C1 segment of cervical spinal cord (tissue), 14 donors: Measurements from ENCODE around the gene EHHADH.

Source experiments
- DNase-seq, 14 donors: peaks; one replicate each; lab custom pipeline; 2025; lab: John Stamatoyannopoulos, UW

Gene EHHADH

DNA sequence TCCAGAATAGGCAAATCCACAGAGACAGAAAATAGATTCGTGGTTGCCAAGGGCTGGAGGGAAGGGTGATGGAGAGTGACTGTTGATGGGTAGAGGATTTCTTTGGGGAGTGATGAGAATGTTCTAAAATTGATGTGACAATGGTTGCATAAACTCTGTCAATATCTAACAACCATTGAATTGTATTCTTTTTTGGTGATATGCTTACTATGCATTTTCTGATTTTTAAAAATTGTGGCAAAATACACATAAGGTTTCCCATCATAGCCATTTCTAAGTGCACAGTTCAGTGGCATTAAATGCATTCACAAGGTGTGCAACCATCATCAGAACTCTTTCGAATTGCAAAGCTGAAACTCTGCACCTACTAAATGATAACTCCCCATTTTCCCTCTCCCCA is 56.8 kb downstream of the EHHADH start:
- no peak for DNase-seq

DNA sequence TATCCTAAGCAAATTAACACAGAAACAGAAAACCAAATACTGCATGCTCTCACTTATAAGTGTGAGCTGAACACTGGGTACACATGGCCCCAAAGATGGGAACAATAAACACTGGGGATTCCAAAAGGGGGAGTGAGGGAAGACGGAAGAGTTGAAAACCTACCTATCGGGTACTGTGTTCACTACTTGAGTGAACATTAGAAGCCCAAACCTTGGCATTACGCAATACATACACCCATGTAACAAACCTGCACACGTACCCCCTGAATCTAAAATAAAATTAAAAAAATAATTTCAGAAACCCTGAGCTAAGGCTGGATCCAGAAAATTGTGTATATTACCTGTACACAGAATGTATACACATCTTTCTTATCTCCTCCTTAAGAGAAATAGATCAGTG is 58.2 kb downstream of the EHHADH start:
- no peak for DNase-seq

DNA sequence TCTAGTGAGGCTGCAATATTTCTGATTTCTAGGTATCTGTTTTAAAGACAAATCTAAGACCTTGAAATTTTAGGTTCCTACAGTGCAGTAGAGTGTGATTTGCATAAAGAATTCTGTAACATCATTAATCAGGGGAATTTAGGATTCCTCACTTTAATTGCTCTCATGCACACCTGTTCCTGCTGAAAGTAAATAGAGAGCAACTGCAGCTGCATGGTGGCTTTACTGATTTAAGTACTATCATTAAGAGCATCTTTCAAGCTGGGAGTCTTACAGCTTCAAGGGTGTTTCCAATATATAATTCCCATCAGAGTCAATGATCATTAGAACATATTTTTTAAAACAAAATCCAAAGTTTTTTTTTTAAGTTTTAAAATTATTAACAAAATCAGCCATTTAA is 65.0 kb downstream of the EHHADH start:
- DNase-seq: no peak

DNA sequence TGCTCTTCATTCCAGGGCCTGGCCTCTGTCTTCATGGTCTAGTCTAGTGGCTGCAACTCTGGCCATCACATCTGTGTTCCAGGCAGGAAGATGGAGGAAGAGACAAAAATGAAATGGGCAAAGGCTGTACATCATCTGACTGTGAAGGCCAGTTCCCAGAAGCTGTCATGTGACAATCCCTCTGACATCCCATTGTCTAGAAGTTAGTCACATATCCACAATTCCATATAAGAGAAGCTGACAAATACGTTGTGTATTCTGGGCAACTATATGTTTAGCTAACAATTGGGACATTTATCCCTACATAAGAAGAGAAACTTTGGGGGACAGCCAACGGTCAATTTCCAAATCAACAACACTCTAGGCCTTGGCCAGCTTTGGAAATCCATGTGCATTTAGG is 66.5 kb downstream of the EHHADH start:
- DNase-seq: no peak

DNA sequence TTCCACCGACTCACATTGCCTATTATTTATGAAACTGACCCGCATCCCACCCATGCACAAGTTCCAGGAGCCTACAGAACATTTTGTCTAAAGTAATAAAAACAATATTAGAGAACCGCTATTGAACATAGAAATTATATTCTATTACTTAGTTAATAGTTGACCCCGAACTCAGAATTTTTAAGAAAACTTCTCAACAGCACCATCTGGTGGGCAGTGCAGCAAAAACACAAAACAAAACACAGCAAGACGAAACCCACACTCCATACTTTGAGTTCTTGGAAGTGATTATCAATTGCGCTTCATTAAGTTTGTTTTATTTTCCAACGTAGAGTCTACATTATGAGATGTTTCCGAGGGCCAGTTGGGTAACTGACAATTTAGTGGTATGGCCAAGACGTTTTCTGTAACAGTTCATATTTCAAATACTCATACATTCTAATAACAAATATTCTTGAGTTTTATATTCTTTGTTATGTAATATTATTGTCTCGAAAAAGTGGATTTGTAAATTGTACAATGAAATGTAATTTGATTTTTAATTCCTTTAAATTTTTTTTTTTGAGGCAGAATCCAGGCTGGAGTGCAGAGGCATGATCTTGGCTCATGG is 77.0 kb downstream of the EHHADH start:
- peak in 5 of 14 donors; percentile 1 to 32 (median 15) for DNase-seq

DNA sequence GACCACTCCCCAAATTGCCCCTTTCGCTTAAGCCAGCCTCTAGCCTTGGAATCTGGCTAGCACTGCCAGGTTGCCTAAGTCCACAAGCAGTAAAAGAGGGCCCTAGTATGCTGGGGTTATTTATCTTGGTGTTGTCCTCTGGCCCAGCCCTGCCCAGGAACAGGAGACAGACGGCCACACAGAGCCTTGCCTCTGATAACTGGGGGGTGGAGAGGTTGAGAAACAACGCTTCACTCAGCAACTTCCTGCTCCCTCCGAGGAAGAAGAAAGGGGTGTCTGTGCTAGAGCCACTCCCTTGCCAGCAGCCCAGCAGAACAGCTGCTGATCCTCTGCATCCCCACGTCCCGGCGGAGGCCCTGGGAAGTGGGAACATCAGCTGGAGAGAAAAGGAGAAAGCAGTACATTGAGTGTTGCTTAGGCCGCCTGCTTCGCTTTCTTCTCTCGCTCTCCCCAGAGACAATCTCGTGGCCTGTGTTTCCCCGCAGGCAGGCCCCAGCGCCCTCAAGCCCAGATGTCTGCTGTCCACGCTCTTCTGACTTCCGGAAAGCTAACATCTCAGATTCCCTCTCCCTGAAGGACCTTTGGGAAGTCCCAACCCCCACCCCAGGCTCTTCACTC is 78.4 kb downstream of the EHHADH start:
- DNase-seq: peak in 13 of 14 donors; percentile 15 to 89 (median 69)

DNA sequence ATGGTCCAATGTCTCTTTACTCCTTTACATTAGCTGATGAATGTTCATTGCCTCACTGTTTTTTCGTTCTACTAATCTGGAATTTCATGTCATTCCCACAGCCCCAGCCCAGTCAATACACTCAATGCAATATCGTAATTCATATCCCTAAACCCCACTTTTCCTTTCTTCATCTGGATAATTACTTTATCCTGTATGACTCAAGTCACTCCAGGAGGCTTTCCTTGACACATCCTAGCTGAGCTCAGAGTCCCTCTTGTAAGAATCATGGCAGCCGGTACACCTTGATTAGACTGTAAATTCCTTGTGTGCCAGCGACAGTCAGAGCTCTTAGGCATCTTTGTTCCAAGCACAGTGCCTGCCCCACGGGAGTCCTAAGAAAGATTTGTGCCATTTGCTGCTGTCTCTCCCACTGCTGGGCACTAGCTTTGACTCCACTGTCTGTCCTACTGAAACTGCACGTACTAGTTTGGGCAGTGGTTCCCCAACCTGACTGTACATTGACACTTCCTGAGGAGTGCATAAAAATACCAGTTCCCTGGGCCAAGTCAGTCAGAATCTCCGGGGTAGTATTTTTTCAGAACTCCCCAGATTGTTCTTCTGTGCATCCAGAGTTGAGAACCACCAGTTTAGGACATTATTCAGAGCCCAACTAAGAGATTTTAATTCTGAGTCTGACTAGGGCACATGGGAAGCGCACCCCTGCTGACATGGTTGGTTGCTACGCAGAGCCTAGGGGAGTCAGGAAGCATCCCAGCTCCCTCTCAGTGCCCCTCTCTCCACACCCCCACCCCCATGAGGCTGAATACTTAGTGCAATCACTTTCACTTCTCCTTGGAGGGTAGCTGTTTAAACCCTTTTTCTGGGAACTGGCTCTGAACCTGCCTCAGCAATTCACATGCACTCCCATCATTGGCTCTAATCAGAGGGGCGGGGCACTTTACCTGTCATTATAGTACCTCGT is 81.5 kb downstream of the EHHADH start:
- DNase-seq: peak in 7 of 14 donors; percentile 7 to 55 (median 29)

DNA sequence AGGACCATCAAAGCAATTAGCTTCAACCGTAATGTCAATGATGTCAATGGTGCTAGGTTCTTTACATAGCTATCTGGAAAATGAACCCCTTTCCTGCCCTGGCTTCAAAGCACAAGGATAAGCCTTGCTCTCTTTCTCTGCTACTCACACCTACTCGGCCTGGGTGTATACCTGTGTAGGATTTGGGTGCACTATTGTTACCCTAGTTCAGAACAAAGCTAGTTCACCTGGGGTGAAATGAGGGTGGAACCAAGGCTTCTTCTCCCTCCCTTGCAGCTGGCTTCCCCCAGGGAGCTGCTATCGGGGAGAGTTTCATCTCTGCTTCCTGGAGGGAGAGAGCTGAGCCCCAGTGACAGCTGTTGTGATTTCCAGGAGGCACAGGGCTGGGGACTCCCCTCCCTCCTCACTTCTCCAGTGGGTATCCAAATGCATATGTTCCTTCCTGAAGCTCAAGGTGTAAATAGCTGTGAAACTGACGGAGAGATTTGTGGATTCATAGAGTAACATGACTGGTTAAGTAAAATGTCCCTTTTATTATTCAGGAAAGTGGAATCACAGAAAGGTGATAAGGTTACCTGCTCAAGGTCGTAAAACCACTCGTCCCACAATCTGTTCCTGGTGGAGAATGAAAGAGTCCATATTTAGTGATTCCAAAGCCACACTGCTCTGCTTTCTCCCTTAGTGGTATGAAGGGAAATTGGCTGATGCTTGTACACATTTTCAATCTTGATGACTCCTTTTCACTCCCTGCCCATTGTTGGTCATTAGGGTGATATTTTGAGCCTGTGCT is 89.2 kb downstream of the EHHADH start:
- DNase-seq: no peak

DNA sequence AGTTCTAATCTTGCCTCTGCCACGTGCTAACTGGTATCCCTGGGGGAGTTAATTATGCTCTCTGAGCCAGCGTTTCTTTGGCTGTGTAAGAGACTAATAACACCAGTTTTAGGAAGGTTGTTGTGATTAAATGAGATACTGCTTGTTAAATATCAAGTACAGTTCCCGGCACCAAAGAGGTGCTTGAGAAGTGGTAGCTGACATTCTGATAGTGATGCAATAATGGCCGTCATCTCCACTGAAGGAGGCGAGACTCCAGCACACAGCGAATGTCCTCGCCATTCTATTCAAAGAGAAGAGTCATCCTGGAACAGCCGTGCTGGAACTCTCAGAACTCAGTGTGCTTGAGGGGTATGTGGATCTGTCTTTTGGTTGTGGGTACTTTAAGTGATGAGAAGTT is 91.2 kb downstream of the EHHADH start:
- no peak for DNase-seq

DNA sequence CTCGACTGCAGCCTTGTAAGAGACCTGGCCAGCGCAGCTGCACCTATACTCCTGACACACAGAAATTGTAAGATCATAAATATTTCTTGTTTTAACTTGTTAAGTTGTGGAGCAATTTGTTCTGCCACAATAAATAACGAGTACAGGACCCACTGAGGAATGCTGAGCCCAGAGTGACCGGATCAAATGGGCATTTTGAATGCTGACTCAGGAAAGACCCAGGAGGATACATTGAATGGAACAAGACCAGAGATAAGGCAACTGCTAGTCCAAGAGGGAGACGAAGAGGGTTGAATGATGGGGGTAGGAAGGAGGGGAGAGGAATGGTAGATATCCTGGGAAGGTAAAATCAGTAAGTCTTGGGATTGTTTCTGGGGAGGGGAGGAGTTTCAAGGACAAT is 92.1 kb downstream of the EHHADH start:
- no peak for DNase-seq

DNA sequence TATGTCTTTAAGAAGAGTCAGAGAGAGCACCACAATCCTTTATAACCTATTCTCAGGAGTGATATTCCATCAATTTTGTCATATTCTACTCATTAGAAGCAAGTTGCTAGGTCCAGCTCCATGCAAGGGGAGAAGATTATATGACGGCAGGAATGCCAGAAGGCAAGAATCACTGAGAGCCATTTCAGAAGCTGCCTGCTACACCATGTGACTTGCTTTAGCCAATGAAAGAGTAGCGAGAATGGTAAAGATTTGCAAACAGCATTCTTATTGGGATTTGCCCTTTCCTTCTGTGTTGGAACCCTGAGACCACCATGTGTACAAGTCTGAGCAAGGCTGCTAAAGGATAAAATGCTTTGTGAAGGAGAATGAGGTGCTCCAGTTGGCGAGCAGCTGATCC is 96.5 kb downstream of the EHHADH start:
- no peak for DNase-seq

DNA sequence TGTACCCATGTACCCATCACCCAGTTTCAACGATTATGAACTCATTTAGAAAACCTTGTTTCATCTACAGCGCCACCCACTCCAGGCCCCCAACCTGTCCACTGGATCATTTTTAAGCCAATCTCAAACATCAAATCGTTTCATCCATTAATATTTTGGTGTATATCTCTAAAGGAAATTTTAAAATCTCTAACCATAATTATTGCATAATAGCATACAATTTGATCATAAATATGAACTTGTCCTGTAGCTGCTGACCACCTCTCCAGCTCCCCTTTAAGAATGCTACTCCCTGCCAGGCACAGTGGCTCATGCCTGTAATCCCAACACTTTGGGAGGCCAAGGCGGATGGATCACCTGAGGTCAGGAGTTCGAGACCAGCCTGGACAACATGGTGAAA is 98.2 kb downstream of the EHHADH start:
- DNase-seq: no peak

DNA sequence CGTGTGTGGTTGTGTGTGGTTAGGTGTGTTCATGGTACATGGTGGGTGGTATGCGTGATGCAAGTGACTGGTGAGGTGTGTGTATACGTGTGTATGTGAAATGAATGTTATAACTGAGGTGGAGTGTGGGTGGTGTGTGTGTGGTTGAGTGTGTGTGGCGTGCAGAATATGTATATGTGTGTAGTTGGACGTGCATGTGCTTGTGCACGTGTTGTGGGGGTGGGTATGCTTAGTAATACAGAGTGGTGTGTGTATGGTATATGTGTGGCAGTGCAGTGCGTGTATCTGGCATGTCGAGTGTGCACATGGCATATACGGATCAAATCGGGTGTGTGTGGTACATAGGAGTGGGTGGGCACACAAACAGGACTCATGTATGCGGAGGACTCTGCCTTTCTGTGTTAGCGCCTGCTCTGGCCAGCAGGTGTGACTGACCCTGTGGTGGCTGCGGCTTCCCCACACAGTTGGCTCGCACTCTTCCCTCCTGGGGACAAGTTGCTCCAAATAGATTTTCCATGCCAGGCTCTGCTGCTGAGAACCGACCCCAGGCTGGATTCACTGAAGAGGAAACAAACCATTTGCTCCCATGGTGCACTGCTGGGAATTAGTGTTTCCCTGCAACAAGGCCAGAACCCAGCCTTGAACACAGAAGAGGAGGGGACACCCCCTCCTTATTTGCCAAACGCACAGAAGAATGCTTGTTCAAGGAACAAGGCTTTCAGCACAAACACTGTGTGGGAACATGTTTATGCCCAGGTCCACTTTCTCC is 99.8 kb downstream of the EHHADH start:
- DNase-seq: peak in 13 of 14 donors; percentile 18 to 92 (median 55)

DNA sequence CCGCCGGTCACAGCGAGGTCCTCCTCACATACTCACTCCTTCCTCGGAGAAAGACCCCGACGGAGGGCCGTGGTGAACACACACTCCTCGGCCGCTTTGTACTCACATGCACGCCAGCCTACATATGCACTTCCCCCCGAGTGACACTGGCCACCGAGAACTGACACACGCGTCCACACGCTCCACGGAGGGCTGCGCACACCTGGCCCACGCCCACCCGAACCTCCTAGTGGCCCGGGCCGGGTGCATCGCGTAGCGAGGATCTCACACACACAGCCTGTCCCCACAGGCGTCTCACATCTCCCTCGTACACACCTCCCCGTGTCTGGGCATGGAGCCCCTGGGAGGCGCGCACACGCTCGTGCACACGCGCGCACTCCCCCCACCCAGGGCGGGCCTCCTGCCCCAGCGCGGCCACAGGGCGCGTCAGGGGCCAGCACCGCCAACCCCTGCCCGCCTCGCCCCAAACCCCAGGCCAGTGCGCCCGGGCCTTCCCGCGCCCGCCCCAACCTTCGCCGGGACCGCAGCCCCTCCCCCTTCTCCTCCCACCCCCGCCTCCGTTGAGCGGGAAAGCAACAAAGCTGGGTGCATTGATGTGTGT is 100.6 kb downstream of the EHHADH start:
- peak in 9 of 14 donors; percentile 48 to 77 (median 65) for DNase-seq

DNA sequence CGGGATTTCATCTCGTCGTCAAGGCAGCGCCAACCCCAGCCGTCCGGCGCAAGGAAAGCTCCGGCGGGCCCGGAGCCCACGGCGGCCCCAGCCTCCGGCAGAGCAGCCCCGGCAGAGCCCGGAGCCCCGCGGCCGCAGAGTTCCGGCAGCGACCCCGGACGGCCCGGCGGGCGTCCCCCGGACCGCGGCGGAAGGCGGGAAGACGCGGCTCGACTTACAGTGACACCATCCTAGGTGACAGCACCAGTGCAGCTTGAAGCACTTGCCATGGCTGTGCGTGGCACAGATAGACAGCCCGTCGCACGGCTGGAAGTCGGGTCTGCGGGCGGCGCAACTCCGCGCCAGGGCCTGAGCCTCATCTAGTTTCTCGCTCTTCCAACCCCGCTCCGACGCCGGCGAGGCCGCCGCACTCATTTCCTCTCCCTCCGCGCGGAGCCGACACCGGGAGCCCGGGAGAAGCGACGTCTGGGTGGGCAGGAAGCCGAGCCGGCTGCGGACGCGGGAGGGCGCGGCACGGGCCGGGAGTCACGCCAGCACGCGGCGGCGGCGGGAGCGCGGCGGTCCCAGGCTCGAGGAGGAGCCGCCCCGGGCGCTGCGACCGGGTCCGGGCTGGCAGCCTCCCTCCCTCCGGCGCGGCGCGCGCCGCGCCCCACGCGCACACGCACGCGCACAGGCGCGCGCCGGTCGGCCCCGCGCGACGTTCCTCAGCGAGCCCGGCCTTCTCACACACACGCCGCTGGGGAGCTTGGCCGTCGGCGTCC is 101.3 kb downstream of the EHHADH start, which contains the start of gene C3orf70:
Gene C3orf70 (minus strand): TSS at position 651 of the 761 bp plus-strand sequence. CDS start 237 bp downstream, at position 414.
- peak in 13 of 14 donors; percentile 43 to 85 (median 76) for DNase-seq

DNA sequence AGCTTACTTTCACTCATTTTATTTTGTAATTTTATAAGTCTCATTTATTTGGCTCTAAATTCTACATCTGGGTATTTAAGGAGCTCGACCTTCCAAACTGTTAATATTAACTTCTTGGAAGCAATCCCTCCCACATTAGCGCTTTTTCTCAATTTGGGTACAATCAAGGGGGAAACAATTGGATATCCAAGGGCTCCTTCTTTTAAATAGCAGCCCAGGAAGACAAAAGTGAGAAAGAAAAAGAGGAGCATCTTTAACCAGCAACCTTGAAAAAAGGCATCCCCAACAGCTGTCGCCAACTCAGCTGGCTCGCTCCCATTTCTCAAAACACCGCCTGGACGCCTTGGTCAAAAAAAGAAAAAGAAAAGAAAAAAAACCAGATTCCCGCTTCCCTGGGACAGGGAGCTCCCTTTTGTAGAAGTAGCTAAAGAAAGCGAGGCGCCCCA is 101.9 kb downstream of the EHHADH start:
- DNase-seq: peak in 1 of 14 donors; percentile 48

DNA sequence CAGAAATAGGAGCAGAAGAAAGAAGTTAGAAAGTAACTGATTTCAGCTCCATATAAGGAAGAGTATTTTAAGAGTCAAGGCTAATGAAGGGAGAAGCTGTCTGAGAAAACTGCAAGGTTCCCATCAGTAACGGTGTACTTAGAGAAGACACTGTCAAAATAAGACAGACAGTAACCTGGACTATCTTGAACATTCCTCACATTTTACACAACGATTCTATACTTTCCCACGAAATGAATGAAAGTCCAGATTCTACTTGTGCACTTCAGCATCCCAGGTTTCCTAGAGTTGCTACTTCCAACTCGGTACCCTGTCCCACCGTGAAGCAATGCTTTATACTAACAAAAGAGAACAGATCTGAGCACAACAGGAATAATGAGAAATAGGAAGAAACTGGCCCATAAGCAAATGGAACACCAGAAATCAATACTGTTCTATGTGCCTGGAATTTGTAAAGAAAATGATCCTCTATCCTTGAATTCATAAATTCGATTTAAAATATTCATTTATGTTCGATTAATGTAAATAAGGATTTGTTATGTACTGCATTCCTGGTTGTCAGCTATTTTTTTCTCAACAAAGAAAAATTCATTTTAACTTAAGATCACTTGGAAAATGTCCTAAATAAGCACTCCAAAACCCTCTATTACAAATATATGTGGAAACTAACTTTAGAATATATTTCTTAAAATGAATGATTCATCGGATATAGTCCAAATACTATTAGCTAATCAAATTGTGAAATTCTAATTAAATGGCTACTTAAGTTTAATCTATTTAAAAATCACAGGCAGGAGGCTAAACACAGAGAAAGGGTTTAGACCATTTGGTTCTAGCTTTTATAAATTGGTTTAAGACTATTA is 102.5 kb downstream of the EHHADH start:
- peak in 1 of 14 donors; percentile 29 for DNase-seq

DNA sequence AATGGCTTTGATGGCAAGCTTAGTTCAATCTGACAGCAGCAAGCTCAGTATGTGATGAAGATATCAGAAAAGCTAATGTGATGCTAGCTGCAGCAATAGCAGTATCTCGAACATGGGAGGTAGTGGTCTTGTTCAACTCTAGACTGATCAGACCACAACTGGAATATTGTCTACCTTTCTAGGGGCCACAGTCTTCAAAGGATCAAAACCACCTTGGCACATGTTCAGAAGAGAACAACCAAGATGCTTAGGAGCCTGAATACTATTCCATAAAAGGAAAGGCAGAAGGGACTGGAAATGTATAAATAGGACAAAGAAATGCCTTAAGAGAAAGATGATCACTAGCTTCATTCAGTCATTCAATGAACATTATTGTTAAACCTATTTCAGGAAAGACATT is 103.3 kb downstream of the EHHADH start:
- DNase-seq: peak in 1 of 14 donors; percentile 66
